ENCODE data around the gene ST6GALNAC3.
"Not testable (repeated sequence)": the region's sequence is repeated elsewhere in the genome, so short reads cannot be mapped to it uniquely, and the experiment has no call there.

Gene ST6GALNAC3

DNA sequence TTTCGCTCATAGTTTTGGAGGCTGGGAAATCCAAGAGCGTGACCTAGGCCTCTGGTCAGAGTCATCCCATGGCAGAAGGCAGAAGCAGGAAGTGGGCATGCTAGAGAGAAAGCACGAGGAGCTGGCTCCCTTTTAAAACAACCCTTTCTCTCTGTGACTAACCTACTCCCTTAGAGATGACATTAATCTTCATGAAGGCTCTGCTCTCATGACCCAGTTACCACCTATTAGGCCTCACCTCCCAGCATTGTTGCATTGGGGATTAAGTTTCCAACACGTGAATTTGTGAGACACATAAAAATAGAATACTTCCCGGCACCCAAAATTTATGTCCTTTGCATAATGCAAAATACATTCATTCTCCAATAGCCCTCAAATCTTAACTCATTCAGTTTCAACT, 569.6 kb downstream of the ST6GALNAC3 start:
- in situ Hi-C loops (cut with MboI; ENCODE audit: low sequenced_read_pairs, unreplicated experiment), result no loop called here
- DNase-seq (ENCODE audit: low spot score), result no peak
- TF ChIP-seq, protein P1, sequence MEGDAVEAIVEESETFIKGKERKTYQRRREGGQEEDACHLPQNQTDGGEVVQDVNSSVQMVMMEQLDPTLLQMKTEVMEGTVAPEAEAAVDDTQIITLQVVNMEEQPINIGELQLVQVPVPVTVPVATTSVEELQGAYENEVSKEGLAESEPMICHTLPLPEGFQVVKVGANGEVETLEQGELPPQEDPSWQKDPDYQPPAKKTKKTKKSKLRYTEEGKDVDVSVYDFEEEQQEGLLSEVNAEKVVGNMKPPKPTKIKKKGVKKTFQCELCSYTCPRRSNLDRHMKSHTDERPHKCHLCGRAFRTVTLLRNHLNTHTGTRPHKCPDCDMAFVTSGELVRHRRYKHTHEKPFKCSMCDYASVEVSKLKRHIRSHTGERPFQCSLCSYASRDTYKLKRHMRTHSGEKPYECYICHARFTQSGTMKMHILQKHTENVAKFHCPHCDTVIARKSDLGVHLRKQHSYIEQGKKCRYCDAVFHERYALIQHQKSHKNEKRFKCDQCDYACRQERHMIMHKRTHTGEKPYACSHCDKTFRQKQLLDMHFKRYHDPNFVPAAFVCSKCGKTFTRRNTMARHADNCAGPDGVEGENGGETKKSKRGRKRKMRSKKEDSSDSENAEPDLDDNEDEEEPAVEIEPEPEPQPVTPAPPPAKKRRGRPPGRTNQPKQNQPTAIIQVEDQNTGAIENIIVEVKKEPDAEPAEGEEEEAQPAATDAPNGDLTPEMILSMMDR (IDR thresholded peaks at IDR 0.05; ENCODE audit: borderline replicate concordance, control extremely low read depth, extremely low read depth, insufficient read depth, missing control alignments), result no peak

DNA sequence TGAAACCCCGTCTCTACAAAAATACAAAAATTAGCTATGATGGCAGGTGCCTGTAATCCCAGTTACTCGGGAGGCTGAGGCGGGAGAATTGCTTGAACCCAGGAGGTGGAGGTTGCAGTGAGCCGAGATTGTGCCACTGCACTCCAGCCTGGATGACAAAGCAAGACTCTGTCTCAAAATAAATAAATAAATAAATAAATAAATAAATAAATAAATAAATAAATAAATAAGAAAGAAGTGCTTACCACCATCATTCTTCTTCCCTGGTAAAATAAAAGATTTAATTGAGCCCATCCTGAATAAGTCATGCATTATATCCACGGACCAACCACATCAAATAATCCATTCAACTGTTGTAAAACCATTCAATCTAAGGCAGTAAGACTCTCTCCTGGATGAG, 578.3 kb downstream of the ST6GALNAC3 start:
- DNase-seq (ENCODE audit: low spot score); in situ Hi-C loops (cut with MboI; ENCODE audit: low sequenced_read_pairs, unreplicated experiment): not testable (repeated sequence)

DNA sequence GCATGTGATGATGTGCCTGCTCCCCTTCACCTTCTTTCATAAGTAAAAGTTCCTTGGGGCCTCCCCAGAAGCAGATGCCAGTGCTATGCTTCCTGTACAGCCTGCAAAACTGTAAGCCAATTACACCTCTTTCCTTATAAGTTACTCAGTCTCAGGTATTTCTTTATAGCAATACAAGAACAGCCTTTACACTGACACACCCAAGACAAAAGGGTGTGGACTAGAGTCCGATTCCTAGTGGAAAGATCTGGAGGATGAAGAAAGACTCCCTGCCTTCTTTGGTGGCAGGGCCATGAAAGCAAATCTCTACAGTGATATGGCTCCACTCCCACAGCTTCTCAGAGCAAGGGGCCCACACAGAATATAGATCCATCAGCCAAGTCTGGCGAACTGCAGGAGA, 583.1 kb downstream of the ST6GALNAC3 start:
- no peak for DNase-seq (ENCODE audit: low spot score)
- TF ChIP-seq, protein P1 (IDR thresholded peaks at IDR 0.05; ENCODE audit: borderline replicate concordance, control extremely low read depth, extremely low read depth, insufficient read depth, missing control alignments), result no peak
- in situ Hi-C loops (cut with MboI; ENCODE audit: low sequenced_read_pairs, unreplicated experiment), result no loop called here

DNA sequence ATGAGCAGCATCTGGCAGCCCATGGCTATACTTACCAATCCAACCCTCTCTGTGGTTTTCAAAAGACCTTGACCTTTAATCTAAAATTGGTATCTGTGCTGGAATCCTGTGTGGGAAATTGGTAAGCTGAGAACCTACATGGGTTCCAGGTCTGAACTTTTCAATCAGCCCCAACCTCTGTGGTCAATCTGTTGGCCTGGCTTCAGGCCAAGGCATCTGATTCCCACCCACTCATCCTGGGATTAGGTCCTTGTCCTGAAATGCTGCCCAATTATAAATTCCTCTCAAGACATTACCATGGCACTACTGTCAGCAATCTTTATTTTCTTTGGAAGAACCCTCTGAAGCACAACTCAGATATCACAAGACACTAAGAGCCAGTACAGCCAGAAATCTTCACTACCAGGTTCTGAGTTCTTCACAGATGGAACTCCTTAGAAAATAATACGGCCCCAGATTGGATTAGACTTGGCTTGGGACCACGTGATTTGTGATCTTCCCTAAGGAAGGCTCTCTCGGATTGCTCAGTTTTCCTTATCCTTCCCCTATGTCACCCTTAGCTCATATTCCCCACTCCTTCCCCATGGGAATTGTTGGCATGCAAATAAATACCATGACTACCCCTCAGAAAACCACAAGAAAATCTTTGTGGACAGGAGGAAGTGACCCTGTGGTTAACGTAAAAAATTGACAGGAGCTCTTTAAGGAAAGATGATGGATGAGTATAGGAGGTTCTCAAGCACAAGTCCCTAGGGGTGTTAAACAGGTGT, 584.8 kb downstream of the ST6GALNAC3 start:
- TF ChIP-seq, protein P1 (IDR thresholded peaks at IDR 0.05; ENCODE audit: borderline replicate concordance, control extremely low read depth, extremely low read depth, insufficient read depth, missing control alignments), result no peak
- no peak for DNase-seq (ENCODE audit: low spot score)
- in situ Hi-C loops (cut with MboI; ENCODE audit: low sequenced_read_pairs, unreplicated experiment), result no loop called here

DNA sequence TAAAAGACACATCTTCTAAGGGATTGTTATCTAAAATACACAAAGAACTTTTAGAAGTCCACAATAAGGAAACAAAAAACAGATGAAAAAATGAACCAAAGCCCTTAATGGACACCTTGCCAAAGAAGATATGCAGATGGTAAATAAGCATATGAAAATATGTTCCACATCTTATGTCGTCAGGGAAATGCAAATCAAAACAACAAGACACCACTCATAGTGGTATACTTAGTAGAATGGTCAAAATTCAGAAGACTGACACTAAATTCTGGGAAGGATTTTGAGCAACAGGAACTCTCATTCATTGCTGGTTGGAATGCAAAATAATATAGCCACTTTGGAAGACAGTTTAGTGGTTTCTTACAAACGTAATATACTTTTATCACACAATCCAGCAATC, 587.0 kb downstream of the ST6GALNAC3 start:
- in situ Hi-C loops (cut with MboI; ENCODE audit: low sequenced_read_pairs, unreplicated experiment), result no loop called here
- DNase-seq (ENCODE audit: low spot score), result no peak
- TF ChIP-seq, protein P1 (IDR thresholded peaks at IDR 0.05; ENCODE audit: borderline replicate concordance, control extremely low read depth, extremely low read depth, insufficient read depth, missing control alignments), result no peak

DNA sequence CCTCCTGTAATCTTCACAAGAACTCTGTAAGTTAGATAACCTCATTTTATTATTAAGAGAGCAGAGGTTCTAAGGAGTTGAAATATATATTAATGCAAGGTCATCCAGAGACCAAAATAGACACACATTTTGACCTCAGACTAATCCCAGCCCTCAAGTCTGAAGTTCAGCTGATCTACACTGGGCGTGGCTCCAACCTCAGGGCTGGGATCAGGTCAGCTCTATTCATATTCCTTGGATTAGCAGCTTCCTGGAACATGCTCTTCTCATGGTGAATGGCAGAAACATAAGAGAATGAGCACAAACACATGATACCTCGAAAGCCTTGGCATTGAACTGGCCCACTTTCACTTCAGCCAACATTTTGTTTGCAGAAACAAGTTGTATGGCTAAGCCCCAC, 592.0 kb downstream of the ST6GALNAC3 start:
- TF ChIP-seq, protein P1 (IDR thresholded peaks at IDR 0.05; ENCODE audit: borderline replicate concordance, control extremely low read depth, extremely low read depth, insufficient read depth, missing control alignments), result no peak
- no peak for DNase-seq (ENCODE audit: low spot score)
- in situ Hi-C loops (cut with MboI; ENCODE audit: low sequenced_read_pairs, unreplicated experiment), result no loop called here

DNA sequence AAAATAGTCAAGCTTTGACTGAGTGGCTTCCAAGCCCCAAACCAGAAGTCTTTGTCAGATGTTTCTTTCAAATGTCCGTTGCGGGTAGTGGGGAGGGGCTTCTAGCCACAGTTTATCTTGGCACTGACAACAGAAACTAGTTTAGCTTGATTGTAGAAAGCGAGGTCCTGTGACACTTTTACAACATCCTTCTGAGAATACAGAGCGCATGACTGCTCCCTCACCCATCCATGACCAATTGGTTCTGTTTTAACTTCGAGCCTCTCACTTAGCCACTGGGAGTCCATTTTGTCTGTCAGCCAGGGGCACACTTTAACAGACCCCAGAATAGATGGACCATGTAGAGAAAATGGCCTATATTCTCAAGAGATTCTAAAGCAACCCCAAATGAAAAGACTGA, 593.5 kb downstream of the ST6GALNAC3 start:
- TF ChIP-seq, protein P1 (IDR thresholded peaks at IDR 0.05; ENCODE audit: borderline replicate concordance, control extremely low read depth, extremely low read depth, insufficient read depth, missing control alignments), result no peak
- in situ Hi-C loops (cut with MboI; ENCODE audit: low sequenced_read_pairs, unreplicated experiment), result no loop called here
- DNase-seq (ENCODE audit: low spot score), result no peak
